GM12865 (cell line): Measurements from ENCODE around the gene FYCO1.

Experiments used
- DNase-seq: peaks from one replicate; pipeline ENCODE4 v3.0.0; 2010; ENCODE audit warnings: low read depth
- H3K4me3 ChIP-seq: 2 replicates; pipeline ENCODE4 v1.5.1; 2011; ENCODE audit warnings: mild to moderate bottlenecking, low read depth, low read length, control low read depth
- TF ChIP-seq, protein P1 (sequence below): IDR thresholded peaks from 2 replicates; pipeline ENCODE4 v1.5.1; 2011; ENCODE audit warnings: low read length, control low read depth, low read depth, inconsistent platforms; ENCODE audit not compliant: insufficient read depth; ENCODE audit errors: missing control alignments

FYCO1 gene

DNA sequence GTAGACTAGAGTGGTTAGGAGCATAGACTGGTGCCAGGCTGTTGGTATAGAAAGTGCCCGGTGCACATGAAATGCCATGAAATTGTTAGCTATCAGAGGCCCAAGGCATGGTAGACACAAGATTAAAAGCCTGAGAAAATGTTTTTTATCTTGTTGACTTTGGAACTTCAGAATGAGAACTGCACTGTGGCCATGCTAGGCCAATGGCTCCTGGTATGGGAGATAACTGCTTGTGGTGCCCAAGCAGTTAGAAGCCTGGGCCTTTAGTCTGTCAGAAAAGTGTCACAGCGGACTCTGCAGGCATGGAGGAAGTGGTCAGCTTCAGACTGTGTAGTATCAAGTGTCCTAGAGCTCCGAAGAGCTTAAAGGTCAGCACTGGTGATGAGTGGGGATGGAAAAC lies 11.9 kb downstream of the FYCO1 start:
- H3K4me3 ChIP-seq, result no peak overlapping the region
- no peak for DNase-seq
- TF ChIP-seq, protein P1, sequence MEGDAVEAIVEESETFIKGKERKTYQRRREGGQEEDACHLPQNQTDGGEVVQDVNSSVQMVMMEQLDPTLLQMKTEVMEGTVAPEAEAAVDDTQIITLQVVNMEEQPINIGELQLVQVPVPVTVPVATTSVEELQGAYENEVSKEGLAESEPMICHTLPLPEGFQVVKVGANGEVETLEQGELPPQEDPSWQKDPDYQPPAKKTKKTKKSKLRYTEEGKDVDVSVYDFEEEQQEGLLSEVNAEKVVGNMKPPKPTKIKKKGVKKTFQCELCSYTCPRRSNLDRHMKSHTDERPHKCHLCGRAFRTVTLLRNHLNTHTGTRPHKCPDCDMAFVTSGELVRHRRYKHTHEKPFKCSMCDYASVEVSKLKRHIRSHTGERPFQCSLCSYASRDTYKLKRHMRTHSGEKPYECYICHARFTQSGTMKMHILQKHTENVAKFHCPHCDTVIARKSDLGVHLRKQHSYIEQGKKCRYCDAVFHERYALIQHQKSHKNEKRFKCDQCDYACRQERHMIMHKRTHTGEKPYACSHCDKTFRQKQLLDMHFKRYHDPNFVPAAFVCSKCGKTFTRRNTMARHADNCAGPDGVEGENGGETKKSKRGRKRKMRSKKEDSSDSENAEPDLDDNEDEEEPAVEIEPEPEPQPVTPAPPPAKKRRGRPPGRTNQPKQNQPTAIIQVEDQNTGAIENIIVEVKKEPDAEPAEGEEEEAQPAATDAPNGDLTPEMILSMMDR, result no peak

DNA sequence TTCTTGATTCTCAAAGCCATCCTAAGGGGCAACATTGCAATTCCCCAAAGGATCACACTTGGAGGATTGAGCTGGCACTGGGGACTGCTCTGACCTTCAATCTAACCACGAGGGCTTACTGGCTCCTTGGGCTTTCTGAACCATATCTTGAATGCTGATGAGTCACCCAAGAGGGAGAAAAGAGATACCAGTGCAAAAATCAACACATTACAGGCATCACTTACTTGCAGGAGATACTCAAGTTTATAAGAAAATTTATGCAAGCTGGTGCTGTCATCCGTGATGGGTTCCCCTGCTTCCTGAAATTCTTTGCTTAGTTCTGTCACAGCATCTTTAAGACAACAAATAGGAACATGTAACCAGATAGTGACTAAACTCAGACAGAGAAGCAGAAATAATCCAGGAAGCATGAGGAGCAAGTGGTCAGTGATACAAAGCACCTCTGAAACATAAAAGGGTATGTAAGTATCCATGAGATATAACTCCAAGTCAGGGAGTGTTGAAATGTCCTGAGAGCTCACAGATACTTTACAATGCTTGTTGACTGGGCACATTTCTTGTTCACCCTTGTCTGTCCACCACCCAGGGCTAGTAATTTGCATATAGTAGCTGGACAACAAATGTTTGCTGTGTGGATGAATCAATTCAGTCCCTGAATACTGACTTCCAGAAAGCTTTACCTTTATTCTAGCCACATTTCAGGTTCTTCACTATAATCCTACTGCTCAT lies 14.1 kb downstream of the FYCO1 start:
- no peak for DNase-seq
- TF ChIP-seq, protein P1, result no peak
- H3K4me3 ChIP-seq, result no peak overlapping the region

DNA sequence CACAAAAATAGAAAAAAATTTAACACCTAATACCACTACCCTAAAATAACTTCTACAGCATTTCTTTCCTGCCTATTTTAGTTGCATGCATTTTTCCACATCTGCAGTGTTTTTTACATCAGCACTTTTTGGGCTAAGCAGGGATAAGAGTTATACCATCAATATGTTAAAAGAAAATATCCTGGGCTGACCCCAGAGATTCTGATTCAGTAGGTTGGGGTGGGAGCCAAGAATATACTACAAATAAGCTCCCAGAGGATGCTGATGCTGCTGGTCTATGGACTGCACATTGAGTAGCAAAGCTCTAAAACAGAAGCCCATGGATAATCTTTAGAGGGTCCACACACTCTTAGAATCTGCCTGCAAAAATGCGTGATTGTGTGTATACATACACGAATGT lies 14.8 kb downstream of the FYCO1 start:
- TF ChIP-seq, protein P1, result no peak
- DNase-seq, result no peak

DNA sequence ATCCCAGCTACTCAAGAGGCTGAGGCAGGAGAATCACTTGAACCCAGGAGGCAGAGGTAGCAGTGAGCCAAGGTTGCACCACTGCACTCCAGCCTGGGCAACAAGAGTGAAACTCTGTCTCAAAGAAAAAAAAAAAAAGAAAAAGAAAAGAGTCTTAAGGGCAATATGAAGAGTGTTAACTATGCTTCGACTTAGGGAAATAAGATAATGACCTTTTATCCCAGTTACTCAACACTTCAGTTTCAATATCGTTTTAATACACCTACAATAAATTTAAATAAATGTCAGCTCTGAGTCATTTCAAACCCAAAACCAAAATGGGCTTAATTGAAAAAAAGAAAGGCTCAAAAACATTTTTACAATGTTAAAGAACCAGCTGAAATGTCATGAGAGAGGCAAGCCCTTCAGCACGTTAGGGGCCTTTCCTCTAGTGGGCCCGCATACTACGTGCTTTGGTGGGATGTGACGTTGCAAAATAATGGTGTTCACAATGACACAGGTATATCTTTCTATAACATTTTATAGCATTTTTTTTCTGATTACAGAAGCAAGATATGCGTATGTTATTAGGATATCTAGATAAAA lies 15.3 kb downstream of the FYCO1 start:
- TF ChIP-seq, protein P1, result no peak
- DNase-seq, result no peak
- no peak overlapping the region for H3K4me3 ChIP-seq

More for the DNA sequence above, 14.8 kb downstream of the FYCO1 start:
- no peak overlapping the region for H3K4me3 ChIP-seq

DNA sequence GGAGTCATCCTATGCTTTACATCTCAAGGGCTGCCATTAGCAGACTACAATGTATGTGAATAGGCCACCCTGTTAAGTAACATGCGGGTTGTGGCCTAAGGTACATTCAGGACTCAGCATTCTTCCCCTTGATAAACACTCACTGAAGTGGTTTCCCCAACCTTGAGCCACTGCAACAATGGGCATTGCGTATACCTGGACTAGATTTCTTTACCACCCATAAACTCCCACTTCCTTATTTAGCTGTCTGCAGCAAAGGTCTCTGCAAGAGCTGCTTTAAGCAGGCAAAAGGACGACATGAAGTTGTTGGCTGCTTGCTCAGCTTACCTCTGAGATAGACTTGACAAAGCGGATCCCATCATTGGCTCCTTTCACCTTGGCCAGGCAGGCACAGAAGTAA lies 16.2 kb downstream of the FYCO1 start:
- TF ChIP-seq, protein P1, result no peak
- DNase-seq, result no peak
- no peak overlapping the region for H3K4me3 ChIP-seq

DNA sequence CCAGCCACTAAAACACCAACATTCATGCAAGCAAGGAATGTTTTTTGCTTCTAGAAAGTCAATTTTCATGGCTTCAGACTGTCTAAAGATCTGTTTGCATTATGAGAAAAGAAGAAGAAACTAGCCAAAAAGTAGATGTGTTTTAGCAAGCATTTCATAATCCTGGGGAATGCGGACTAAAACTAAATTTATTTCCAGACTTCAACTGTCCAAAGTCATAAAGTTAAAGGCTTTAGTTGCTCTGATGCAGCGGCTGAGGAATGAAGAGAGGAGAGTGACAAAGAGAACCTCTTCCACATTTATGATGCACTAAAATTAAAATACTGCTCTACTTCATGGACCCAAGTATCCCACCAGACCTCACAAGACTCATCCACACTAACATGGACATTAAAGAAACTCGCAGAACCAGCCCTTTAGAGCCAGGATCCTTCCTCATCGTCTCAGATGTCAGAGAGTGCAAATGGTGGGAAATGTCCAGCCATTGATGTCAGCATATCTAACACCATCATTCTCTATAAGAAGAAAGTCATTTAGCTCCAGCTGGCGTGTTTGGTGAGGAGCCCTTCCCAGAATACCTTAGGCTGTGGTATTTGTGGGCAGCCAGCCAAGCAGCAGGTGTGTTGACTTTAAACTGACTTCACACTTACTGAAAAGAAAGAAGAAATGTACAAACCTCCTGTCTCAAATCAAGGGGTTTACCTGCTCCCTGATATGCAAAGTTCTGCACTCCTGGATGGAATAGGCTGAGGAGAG lies 17.4 kb downstream of the FYCO1 start:
- DNase-seq, result no peak

More for the DNA sequence above, 17.4 kb downstream of the FYCO1 start:
- no peak overlapping the region for H3K4me3 ChIP-seq
- TF ChIP-seq, protein P1, result no peak
